ENCODE results near the gene PRR5. TPM values are rescaled to one million over a fixed set of nuclear protein-coding genes. Genes with fewer than 3 reads are reported as not detected.

PRR5 gene
- total and polyA plus RNA-seq, 2 donors (not counting 1 experiment from before 2014, with no cell fraction given) = 2.4 to 8.6 TPM

DNA sequence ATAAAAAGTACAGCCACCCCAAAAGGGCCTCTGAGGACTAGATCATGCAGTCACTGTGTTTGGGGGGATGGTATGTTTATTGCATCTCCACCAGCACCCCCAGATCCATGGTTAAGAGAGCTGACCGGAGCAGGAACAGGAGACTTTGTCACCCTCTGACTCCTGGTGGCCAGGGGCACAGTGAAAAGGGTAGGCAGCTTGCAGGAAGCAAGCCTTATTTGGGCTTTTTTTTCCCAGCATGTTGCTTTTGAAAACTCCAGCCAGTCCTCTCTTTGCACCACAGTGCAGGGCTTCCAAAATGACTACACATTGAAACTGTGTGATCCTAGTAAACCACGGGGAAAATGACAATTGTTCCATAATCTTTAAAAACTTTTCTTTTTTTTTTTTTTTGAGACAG is 20.6 kb downstream of the PRR5 start:
- no peaks in the 10 kb centered on the region for H3K27me3 ChIP-seq (ENCODE audit: control insufficient read depth, insufficient read depth, low read length)
- no peaks in the 10 kb centered on the region for H3K4me1 ChIP-seq (ENCODE audit: control insufficient read depth, extremely low read depth, insufficient read depth, low read length)
- H3K4me2 ChIP-seq (ENCODE audit: extremely low read depth, insufficient read depth, low read length) = no peak overlapping the region
- H3K9ac ChIP-seq (ENCODE audit: insufficient read depth, low read length) = no peak overlapping the region
- H3K79me2 ChIP-seq (ENCODE audit: control insufficient read depth, insufficient read depth, low read length) = no peaks in the 10 kb centered on the region
- H3K36me3 ChIP-seq (ENCODE audit: control insufficient read depth, insufficient read depth, low read length) = no peaks in the 10 kb centered on the region
- no peaks in the 10 kb centered on the region for H4K20me1 ChIP-seq (ENCODE audit: control insufficient read depth, extremely low read depth, insufficient read depth, low read length)
- no peak for DNase-seq (ENCODE audit: low read depth in 2 of 2)
- H3K27ac ChIP-seq (ENCODE audit: insufficient read depth, low read length) = no peak overlapping the region
- no peaks in the 10 kb centered on the region for H3K9me3 ChIP-seq (ENCODE audit: control insufficient read depth, insufficient read depth, low read depth, low read length)
- H2AFZ ChIP-seq (ENCODE audit: low read length) = no peak overlapping the region
- no peak overlapping the region for H3K4me3 ChIP-seq (replicated peaks in 1 of 4; ENCODE audit: control extremely low read depth in 1 of 4, insufficient read depth in 1 of 4, low read depth in 3 of 4, low read length in 4 of 4)
- no peak for TF ChIP-seq EZH2 (IDR thresholded peaks at IDR 0.05; ENCODE audit: low read length, missing control alignments)
- TF ChIP-seq, protein P1, sequence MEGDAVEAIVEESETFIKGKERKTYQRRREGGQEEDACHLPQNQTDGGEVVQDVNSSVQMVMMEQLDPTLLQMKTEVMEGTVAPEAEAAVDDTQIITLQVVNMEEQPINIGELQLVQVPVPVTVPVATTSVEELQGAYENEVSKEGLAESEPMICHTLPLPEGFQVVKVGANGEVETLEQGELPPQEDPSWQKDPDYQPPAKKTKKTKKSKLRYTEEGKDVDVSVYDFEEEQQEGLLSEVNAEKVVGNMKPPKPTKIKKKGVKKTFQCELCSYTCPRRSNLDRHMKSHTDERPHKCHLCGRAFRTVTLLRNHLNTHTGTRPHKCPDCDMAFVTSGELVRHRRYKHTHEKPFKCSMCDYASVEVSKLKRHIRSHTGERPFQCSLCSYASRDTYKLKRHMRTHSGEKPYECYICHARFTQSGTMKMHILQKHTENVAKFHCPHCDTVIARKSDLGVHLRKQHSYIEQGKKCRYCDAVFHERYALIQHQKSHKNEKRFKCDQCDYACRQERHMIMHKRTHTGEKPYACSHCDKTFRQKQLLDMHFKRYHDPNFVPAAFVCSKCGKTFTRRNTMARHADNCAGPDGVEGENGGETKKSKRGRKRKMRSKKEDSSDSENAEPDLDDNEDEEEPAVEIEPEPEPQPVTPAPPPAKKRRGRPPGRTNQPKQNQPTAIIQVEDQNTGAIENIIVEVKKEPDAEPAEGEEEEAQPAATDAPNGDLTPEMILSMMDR (conservative IDR thresholded peaks at IDR 0.05 in 1 of 2, IDR thresholded peaks at IDR 0.05 in 1 of 2; ENCODE audit: low read depth in 1 of 2, low read length in 2 of 2) = no peak

DNA sequence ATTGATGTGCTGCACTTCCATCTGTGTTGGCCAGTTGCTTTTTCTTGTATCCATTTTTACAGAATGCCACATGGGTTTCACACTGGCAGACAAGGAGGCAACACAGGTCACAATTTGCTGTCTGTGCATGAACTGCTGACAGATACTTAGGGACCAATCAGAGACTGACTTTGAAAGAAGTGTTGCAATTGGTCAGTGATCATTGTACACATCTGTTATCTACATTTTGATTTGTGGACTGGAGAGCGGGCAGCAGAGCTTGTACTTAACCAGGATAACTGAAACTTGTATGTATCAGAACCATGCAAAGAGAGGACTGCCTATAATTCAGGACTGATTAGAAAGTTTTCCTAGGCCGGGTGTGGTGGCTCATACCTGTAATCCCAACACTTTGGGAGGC is 21.8 kb downstream of the PRR5 start:
- no peak overlapping the region for H2AFZ ChIP-seq (ENCODE audit: low read length)
- no peak overlapping the region for H3K4me2 ChIP-seq (ENCODE audit: extremely low read depth, insufficient read depth, low read length)
- H3K27me3 ChIP-seq (ENCODE audit: control insufficient read depth, insufficient read depth, low read length) = no peaks in the 10 kb centered on the region
- no peaks in the 10 kb centered on the region for H3K79me2 ChIP-seq (ENCODE audit: control insufficient read depth, insufficient read depth, low read length)
- no peaks in the 10 kb centered on the region for H3K4me1 ChIP-seq (ENCODE audit: control insufficient read depth, extremely low read depth, insufficient read depth, low read length)
- H3K27ac ChIP-seq (ENCODE audit: insufficient read depth, low read length) = no peak overlapping the region
- peak; percentile 20 to 46 for DNase-seq (ENCODE audit: low read depth in 2 of 2)
- H3K36me3 ChIP-seq (ENCODE audit: control insufficient read depth, insufficient read depth, low read length) = no peaks in the 10 kb centered on the region
- H3K4me3 ChIP-seq (replicated peaks in 1 of 4; ENCODE audit: control extremely low read depth in 1 of 4, insufficient read depth in 1 of 4, low read depth in 3 of 4, low read length in 4 of 4) = no peak overlapping the region
- no peaks in the 10 kb centered on the region for H3K9me3 ChIP-seq (ENCODE audit: control insufficient read depth, insufficient read depth, low read depth, low read length)
- H4K20me1 ChIP-seq (ENCODE audit: control insufficient read depth, extremely low read depth, insufficient read depth, low read length) = no peaks in the 10 kb centered on the region
- TF ChIP-seq, protein P1 (conservative IDR thresholded peaks at IDR 0.05 in 1 of 2, IDR thresholded peaks at IDR 0.05 in 1 of 2; ENCODE audit: low read depth in 1 of 2, low read length in 2 of 2) = no peak
- no peak for TF ChIP-seq EZH2 (IDR thresholded peaks at IDR 0.05; ENCODE audit: low read length, missing control alignments)
- no peak overlapping the region for H3K9ac ChIP-seq (ENCODE audit: insufficient read depth, low read length)

DNA sequence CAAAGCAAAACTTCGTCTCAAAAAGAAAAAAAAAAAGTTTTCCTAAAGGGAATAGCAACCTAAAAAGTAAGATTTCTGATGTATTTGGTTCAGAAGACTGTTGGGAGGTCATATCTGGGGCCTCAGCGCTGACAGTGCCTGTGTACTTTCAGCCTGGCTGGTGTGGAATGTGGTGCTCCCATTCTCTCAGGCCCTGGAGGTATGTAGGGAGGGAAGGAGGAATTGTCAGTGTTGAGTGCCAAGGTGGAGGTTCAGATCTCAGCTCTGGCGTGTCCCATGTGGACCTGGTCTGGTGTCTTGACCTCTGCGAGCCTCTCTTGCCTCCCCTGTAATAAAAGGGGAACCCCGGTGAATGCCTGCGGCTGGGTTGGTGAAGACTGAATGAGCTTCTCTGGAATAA is 22.4 kb downstream of the PRR5 start:
- DNase-seq (ENCODE audit: low read depth in 2 of 2) = no peak
- Histone ChIP-seq H3K27me3 (ENCODE audit: control insufficient read depth, insufficient read depth, low read length) (no peaks in the 10 kb centered on the region), H3K4me1 (ENCODE audit: control insufficient read depth, extremely low read depth, insufficient read depth, low read length) (peaks cover 6% of the 10 kb centered on the region), H3K79me2 (ENCODE audit: control insufficient read depth, insufficient read depth, low read length) (no peaks in the 10 kb centered on the region), H3K36me3 (ENCODE audit: control insufficient read depth, insufficient read depth, low read length) (no peaks in the 10 kb centered on the region), H2AFZ (ENCODE audit: low read length) (no peak overlapping the region), H3K9ac (ENCODE audit: insufficient read depth, low read length) (no peak overlapping the region), H3K9me3 (ENCODE audit: control insufficient read depth, insufficient read depth, low read depth, low read length) (no peaks in the 10 kb centered on the region), H4K20me1 (ENCODE audit: control insufficient read depth, extremely low read depth, insufficient read depth, low read length) (no peaks in the 10 kb centered on the region), H3K27ac (ENCODE audit: insufficient read depth, low read length) (no peak overlapping the region), H3K4me2 (ENCODE audit: extremely low read depth, insufficient read depth, low read length) (no peak overlapping the region), H3K4me3 (replicated peaks in 1 of 4; ENCODE audit: control extremely low read depth in 1 of 4, insufficient read depth in 1 of 4, low read depth in 3 of 4, low read length in 4 of 4) (no peak overlapping the region)
- TF ChIP-seq, protein P1 (conservative IDR thresholded peaks at IDR 0.05 in 1 of 2, IDR thresholded peaks at IDR 0.05 in 1 of 2; ENCODE audit: low read depth in 1 of 2, low read length in 2 of 2) = no peak
- TF ChIP-seq EZH2 (IDR thresholded peaks at IDR 0.05; ENCODE audit: low read length, missing control alignments) = no peak
